GM18508 (cell line): ENCODE results near the gene AFG1L.
"Not testable (repeated sequence)": the region's sequence is repeated elsewhere in the genome, so short reads cannot be mapped to it uniquely, and the experiment has no call there.

Source experiments
- ATAC-seq: cut with Tn5 transposase; IDR thresholded peaks from one replicate; pipeline ENCODE4 v1.9.1; 2021; ENCODE audit warnings: moderate number of reproducible peaks; ENCODE audit not compliant: insufficient read depth, unreplicated experiment

AFG1L gene

DNA sequence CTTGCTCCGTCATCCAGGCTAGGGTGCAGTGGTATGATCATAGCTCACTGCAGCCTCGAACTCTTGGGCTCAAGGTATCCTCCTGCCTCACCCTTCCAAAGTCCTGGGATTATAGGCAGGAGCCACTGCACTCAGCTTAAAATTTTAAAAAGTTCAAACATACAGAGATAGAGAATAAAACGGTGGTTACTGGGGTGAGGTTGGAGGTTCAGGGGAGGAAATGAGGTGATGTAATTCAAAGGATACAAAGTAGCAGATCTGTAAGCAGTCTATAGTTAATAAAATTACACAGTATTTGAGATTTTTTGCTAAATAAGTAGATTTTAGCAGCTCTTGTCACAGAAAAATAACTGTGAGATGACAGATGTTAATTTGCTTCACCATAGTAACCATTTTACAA lies 7.5 kb upstream of the AFG1L start:
- ATAC-seq = no peak

DNA sequence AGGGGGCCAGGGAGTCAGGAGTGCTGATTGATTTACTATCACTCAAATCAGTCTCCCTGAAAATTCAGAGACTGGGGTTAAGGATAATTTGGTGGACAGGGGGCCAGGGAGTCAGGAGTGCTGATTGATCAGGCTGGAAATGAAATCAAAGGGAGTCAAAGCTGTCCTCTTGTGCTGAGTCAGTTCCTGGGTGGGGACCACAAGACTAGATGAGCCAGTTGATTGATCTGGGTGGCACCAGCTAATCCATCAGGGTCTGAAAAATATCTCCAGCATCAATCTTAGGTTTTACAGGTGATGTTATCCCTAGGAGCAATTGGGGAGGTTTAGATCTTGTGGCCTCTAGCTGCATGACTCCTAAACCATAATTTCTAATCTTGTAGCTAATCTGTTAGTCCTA lies 6.1 kb upstream of the AFG1L start:
- no peak for ATAC-seq

DNA sequence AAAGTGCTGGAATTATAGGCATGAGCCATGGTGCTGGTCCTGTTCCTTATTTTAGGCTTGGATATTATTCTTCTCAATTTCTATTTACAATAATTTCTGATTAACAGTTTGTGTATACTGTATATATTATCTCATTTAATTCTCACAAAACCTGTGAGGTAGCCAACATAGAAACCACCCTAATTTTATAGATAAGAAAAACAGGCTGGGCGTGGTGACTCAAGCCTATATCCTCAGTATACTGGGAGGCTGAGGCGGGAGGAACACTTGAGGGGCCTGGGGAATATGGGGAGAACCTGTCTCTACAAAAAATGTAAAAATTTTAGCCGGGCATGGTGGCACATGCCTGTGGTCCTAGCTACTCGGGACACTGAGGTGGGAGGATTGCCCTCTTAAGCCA lies 3.8 kb upstream of the AFG1L start:
- ATAC-seq = no peak

DNA sequence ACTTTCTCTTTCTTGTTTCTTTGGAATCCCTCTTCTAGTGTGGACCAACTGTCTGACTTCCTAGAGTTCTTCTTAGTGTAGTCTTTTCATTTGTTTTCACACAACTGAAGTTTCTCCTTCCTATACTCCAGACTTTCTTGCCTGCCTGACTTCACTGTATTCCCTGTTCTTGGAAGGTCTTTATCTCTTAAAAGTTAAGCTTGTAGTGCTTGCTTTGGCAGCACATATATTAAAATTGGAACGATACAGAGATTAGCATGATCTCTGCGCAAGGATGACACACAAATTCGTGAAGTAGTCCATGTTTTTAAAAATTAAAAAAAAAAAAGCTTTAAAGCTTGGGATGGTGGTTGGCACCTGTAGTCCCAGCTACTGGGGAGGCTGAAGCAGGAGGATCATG lies 2.3 kb upstream of the AFG1L start:
- not testable (repeated sequence) for ATAC-seq

DNA sequence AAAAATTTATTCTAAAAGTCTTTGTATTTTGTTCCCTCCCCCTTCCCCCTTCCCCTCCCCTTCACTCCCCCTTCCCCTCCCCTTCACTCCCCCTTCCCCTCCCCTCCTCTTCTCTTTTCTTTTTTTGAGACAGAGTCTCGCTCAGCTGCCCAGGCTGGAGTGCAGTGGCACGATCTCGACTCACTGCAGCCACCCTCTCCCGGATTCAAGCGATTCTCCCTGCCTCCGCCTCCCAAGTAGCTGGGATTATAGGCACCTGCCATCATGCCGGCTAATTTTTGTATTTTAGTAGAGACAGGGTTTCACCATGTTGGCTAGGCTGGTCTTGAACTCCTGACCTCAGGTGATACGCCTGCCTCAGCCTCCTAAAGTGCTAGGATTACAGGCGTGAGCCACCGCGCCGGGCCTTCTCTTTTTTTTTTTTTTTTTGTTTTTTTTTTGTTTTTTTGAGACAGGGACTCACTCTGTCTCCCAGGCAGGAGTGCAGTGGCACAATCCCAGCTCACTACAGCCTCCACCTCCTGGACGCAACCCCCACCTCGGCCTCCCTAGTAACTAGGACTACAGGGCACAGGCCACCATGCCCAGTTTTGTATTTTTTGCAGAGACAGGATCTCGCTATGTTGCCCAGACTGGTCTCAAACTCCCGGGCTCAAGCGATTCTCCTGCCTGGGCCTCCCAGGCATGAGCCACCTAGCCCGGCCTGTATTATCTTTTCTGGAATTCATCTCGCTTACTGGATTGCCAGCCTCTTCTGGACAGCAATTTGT lies 1.1 kb upstream of the AFG1L start:
- ATAC-seq = no peak

DNA sequence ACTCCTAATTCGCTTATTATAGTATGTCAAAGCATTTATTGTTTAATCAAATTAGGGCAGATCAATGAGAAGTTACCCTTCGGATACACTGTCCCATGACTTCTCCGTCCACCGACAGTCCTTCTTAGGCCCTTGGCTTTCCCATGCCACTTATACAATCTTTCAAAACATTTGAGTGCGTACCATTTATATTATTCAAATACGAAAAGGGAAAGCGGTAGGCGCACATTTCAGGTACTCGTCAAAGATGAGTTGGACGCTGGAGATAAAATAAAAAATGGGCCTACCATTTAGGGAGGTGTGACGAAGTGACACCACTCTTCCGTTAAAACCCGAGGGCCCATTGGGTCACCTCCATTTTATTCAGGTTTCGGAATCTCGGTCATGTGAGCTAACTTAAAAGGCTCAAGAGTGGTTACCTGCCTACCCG lies 542 bp upstream of the AFG1L start:
- no peak for ATAC-seq

DNA sequence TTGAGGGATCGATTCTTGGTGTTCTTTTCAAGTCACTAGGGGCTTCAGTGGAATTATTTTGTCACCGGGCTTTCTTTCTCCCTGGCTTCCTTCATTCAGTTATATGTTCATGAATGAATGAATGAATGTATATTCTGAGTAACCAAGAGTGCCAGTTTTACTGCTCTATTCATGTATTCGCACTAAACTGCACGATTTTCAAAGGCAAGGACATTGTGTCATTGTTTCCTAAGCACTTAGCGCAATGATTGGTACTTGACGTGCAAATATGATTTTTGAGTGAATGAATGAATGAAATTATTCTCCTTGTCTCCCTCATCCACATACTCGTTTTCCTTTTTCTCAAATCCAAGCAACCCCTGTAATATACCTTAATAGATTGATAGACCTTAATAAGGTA lies 822 bp downstream of the AFG1L start:
- ATAC-seq = no peak

DNA sequence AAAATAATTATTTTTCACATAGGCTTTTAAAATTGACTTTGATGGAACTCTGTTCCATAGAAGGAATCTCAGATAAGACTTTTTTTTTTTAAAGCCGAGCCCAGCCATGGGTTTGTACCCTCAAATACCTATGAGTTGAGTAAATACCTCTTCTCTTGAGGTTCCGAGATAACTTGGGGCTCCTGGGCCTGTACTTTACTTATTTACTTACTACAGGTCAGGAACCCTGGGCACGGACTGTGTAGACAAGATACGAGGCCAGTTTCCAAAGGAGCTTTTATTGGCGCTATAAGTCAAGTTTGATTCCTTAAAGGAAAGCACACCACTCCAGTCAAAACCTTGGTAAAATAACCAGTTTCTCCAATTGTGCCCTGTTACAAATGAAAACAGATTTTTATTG lies 7.5 kb downstream of the AFG1L start:
- ATAC-seq = no peak

DNA sequence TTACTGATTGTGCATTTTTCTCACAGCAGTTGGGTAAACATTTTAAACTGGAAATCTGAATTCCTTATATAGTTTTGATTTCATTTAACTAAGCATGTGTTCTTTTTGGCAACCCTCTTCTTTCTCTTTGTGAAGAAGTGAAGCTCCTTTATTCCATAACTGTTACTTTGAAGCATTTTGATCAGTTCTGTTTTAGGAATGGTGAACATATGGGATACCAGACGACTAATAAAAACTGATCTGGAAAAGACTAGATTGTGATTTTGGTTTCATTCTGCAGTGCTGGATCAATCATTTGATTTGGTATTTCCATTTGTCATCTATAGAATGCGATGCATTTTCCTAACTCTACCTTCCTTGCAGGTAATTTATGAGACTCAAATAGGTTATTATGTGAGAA lies 9.8 kb downstream of the AFG1L start:
- ATAC-seq = no peak

DNA sequence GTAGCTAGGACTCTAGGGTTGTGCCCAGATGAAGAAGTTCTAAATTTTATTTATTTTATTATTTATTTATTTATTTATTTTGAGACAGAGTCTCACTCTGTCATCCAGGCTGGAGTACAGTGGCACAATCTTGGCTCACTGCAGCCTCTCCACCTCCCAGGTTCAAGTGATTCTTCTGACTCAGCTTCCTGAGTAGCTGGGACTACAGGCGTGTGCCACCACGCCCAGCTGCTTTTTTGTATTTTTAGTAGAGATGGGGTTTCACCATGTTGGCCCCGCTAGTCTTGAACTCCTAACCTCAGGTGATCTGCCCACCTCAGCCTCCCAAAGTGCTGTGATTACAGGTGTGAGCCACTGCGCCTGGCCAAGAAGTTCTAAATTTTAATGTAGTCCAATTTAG lies 13.8 kb downstream of the AFG1L start:
- ATAC-seq = not testable (repeated sequence)

DNA sequence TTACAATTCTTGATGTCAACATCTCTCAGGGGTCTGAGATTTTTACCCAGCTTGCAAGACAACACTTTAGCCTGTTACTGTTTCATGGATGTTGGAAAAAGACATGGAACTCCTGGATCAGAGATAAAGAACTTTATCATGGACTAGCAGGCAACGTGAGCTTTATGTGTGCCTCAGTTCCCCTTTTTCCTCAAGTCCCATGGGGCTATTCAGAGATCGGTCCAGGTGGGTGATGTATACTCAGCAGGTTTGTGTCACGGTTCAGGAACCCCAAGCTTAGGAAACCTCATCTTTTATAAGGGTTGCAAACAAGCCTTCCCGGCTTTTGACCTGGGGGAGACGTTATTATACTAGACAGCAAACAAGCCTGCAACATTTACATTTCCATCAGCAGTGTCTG lies 15.0 kb downstream of the AFG1L start:
- ATAC-seq = no peak

DNA sequence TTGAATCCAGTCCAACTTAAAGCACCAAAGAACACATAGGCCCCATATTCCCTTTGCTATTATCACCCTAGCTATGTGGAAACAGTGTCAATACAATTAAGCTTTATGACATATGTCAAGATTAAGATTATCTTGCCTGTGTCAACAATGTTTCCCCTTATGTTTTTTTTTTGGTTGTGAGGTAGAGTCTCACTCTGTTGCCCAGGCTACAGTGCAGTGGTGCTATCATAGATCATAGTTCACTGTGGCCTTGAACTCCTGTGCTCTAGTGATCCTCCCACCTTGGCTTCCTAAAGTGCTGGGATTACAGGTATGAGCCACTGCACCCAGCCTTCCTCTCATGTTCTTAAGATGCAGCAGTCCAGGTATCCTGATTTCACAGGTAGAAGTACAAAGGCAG lies 17.8 kb downstream of the AFG1L start:
- no peak for ATAC-seq

DNA sequence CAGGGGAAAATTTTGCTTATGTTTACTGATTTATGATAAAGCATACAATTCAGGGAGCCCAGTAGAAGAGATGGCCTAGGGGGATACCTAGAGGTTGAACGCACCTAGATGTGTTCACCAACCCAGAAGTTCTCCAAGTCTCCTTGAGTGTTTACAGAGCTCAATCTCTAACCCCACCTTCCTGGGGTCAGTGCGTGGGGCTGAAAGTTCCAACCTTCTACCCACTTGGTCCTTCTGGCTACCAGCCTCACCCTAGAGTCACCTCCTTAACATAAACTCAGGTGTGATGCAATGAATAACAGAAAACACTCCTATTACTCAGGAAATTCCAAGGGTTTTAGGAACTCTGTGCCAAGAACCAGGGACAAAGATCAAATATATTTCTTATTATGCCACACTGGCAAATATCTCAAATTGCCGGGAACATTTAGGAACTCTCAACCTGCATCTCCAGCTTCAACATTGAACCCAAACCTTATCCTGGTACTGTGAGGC lies 26.4 kb downstream of the AFG1L start:
- ATAC-seq = no peak

DNA sequence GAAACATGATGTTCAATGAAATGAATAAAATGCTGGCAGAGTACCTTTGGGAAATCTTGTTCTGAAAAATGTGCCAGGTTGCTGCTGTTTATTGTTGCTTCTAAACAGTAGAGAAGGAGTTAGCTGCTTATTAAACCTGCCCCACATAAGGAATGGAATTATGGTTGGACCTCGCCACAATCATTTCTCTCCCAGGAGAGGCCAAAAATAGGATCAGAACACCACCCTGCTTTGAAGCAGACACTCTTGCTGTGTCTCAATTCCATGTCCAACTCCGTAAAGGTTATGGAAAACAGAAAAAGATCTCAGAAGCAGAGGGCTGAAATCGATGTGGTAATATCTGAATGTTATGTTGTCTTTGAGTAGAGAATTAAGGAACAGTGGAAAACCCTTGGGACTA lies 27.9 kb downstream of the AFG1L start:
- no peak for ATAC-seq

DNA sequence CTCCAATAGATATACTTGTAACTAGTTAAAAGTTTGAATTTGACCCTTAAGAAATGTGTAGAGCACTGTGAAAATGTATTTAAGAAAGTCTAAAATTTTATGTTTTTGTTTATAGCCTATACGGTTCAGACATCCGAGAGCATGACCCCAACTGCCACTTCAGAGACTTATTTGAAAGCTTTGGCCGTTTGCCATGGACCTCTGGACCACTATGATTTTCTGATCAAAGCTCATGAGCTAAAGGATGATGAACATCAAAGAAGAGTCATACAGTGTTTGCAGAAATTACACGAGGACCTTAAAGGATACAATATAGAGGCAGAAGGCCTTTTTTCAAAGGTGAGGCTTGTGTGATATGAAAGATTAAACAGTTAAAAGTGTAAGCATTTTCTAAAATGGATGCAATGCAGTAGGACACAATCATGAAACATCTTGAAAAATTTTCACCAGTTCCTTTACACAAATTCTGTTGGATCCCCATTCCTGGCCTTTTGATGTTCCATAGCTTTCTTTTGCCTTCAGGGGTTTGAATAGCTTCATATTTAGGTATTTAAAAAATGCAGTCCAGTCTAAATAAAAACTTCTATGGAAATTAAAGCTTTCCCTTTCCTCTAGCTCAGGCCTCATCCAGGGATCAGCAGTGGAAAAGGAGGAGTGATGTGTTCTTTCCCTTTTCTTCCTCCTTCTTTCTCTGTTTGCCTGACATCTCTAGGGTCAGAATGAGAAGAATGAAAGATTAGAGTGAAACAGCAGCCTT lies 29.0 kb downstream of the AFG1L start:
- no peak for ATAC-seq

DNA sequence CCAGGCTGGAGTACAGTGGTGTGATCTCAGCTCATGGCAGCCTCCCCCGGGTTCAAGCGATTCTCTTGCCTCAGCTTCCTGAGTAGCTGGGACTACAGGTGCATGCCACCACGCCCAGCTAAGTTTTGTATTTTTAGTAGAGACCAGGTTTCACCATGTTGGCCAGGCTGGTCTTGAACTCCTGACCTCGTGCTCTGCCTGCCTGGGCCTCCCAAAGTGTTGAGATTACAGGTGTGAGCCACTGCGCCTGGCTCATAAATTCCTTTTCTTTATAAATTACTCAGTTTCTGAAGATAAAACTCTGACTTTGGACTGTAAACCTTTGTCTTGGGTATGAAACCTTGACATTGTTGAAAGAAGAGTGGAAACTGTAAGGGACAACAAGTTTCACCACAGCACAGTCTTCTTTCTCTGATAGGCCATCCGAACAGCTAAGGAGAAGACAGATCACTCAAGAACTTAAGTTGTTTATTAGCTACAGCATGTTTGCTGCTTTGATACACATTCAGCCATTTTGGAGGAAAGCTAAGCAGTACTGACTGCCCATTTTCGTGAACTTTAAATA lies 35.4 kb downstream of the AFG1L start:
- not testable (repeated sequence) for ATAC-seq

DNA sequence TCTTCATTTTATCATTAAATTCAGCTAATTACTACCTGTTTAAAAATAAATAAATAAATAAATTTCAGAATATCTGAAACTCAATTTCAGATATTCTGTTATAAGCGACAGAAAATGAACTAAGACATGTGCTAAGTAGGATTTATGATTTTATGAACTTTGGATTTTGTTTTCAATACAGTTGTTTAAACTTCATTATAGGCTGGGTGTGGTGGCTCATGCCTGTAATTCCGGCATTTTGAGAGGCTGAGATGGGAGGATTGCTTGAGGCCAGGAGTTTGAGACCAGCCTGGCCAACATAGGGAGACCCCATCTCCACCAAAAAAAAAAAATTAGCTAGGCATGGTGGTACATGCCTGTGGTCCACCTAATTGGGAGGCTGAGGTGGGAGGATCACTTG lies 36.0 kb downstream of the AFG1L start:
- ATAC-seq = no peak

DNA sequence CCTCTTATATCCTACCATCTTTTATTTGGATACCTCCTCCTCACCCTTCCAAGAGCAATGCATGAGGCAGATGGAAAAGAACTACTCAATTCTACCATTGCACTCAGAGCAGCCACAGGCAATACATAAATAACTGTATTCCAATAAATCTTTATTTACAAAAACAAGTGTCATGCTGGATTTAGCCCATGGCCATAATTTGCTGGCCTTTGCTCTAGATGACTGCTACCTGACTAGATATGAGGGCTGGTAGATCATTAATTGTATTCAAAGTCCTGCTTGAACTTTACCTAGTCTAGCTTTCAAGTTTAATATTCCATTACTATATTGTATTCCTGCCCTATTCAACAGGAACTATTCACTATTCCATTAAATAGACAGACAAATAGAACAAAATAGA lies 37.1 kb downstream of the AFG1L start:
- no peak for ATAC-seq

DNA sequence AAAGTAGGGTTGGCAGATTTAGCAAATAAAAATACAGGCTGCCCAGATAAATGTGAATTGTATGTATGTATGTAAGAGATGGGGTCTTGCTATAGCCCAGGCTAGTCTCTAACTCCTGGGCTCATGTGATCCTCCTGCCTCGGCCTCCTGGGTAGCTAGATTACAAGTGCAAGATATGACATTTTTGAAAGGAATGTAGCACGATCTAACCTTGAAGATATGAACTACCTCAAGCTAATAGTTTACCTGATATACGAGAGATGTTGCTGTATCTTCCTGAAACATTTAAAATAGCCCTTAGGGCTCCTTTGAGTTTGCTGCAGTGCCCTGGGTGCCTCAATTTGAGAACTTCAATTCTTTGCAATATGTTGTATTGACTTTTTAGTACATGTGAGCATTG lies 42.1 kb downstream of the AFG1L start:
- no peak for ATAC-seq

DNA sequence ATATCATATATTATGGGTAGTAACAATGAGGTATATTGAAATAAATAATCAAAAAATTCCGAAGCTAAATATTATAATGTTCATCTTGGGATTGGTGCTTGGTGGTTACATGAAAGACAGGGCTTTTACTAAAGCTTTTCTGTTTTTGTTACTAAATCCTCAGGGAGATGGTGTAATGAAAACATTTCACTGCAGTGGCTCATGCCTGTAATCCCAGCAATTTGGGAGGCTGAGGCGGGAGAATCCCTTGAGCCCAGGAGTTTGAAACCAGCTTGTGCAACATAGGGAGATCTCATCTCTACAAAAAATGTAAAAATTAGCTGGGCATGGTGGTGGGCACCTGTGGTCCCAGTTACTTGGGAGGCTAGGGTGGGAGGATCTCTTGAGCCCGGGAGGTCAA lies 42.9 kb downstream of the AFG1L start:
- ATAC-seq = no peak

DNA sequence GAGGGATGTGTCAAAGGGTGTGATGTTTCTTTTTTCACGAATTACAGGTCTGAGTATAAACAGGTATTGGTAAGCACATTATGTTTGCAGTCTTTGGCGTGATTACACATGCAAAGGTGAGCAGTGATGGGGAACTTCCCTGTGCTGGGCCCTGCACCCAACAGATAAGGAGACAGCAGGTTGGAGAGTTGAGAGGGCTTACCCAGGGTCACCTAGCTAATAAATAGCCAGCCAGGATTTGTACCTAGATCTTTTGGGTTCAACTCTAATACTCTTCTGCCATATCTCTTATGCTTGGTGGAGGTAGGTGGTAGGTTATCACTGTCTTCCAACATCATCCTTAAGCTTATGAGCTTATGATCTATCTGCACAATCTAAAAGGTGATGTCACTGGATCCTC lies 46.5 kb downstream of the AFG1L start:
- ATAC-seq = no peak
